ENCODE measurements around the gene PTPRD.
A peak's percentile ranks its signal among the peaks of the same experiment; 100 is the strongest.

PTPRD gene

DNA sequence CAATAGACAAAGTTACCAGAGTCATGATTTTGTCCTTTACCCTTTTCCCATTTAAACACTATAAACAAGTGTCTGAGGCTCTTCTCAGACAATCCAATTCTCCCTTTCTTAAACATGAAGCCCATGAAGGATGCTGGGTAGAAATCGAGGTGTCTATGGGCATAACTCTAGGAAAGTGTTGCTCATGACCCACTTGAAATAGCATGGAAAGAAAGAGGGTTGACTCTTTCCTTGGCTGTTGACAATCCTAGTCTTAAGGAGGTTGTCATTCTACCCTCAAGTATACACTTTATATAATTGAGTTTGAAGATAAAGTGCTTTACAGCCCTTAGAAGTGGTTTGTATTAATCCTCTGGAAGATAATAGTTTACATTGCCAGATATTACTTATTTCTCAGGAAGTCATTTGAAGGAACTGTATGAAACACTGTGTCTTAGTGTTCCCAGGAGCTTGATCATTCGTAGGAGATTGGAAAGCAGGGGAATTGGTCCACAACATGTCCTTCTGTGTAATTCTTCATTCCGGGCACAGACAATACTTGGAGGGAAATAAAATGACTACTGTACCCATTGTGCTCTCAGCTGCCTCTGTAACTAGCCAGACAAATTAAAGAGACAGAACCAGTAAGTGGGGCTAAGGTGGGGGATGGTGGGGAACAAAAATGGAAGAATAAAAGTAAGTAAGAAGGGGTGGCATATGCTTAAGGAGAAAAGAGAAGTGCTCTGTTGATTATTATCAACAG, 1734.9 kb downstream of the PTPRD start:
- DNase-seq: no peak

DNA sequence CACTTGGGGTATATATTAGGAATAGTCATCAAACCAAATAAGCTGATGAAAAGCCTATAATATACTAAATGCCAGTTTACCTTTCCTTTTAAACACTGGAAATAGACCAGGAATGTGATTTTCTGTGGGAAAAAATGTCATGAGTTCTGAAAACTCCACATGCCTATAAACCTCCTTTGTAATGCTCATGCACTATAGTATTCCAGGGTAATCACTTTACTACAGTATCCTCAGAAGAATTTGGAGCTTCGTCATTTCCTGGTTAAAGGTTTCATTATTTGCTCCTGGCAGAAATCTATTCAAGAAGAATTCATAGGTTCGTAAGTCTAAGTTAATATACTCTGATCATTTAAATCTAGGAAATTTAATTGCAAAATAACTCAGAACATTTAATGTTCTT, 1736.5 kb downstream of the PTPRD start:
- DNase-seq: no peak

DNA sequence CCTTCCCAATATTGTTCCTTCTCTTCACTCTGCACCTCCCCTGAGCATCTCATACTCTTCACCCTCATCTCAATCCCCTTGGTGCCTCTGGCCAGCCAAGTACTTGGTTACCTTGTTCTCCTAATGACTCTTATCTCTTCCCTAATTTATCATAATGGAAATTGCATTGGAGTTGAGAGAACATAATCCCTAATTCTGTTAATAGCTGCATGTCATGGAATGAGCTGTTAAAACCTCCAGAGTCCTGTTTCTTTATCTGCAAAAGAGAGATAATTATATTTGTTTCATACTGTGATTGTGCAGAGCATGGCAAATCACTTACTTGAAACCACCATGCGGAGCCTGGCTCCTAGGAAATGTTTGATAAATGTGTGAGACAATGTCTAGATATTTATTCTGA, 1738.3 kb downstream of the PTPRD start:
- DNase-seq: no peak

DNA sequence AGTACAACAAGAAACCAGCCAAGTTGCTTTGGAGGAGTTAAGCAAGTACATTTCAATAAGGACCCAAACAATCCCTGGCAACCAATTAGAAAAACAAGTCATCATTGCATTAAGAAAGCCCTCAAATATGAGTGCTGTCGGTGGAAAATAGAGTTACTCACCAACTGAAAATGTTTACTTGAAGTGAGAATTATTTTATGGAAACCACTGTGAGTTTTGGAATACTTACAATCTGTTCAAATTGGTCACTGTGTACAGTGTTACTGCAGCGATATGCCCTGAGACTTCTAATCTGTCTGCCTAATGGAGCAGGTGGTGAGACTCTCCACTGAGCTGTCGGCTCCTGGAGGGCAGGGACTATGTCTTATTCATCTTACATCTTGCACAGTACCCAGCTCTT, 1740.0 kb downstream of the PTPRD start:
- no peak for DNase-seq

- no peak for DNase-seq
Observed at GRCh38 chr9:8871796-8872445, 1740.9 kb downstream of the PTPRD start.

GRCh38 chr9:8871396-8871795, 1741.4 kb downstream of the PTPRD start:
- DNase-seq: no peak

DNA sequence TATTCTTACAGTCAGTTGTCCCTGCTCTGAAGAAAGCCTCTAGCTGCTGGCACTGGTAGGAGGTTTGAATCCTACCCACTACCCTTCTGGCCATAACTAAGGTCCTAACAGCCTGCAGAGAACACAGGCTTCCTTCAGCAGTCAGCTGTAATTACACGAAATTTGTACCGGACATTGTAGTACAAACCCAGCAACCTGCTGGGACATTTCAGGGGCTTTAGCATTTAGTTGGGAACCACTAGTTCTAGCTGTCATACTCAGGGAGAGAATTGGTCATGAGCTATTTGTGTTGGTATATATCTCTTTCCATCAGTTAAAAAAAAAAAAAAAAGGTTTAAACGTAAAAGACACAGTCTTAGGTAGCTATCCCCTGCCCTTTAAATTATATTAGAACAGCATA, 1743.0 kb downstream of the PTPRD start:
- no peak for DNase-seq

- no peak for DNase-seq
Observed at GRCh38 chr9:8868632-8869031, 1744.2 kb downstream of the PTPRD start.

GRCh38 chr9:8867148-8867547, 1745.7 kb downstream of the PTPRD start:
- no peak for DNase-seq

GRCh38 chr9:8864545-8864896, 1748.3 kb downstream of the PTPRD start:
- DNase-seq: no peak

DNA sequence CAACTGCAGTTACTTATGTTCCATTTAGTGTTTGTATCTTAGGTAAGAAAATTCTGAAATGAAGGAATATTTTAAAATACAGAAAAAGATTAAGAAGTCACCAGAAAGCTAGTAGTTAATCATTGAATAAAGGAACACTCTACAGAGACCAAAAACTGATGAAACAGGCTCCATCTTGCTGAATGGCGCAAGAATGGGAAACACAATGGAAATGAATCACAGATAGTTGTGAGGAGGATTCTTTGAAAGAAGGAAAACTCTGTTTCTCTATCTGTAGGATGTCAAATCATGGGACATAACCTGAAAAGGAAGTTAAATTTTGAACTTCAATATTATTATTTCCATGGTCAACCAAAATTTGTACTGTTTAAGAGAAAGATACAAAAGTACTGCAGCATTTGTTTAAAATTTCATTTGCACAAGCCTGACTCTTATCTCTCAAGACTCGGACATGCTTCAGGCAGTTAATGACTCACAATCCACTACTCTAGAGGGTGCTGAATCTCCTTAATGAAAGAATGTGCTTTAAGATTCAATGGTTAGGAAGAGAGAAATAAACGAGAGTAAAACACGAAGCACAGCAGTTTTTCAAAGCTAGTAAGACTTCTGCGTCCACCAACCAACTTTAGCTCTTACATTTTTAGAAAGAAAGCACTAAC, 1748.8 kb downstream of the PTPRD start:
- no peak for DNase-seq

DNA sequence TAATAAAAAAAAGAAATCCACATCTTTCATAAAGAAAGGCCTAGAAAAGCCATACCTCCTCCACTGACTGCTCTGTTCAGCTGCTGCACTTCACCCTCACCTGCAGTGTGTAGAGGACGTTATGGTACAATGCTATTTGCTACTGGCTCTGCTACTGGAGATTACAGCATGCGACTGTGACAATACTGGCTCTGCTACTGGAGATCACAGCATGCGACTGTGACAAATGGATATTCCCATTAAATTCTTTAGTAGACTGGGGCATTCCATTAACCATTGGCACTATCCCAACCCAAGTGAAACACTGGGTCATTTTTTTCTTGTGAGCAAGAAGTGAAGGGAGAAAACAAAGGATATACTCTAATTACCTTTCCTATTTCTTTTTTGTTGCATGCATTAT, 1749.7 kb downstream of the PTPRD start:
- no peak for DNase-seq

DNA sequence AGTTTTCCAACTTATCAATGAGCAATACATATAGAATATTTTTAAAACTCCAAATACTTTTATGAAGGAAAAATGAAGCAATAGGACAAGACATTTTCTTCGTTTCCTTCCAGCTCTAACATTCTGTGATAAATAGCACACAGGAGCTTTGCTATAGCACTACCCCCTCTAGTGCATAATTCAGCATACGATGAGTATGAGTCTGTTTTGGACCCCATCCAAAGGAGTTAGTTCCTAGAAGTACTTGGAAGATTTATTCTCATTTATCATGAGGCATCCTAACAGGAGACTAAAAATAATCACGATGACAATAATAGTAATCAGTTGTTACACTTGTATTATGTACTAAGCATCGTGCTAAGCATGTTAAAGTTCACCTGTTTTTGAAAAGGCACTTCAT, 1751.9 kb downstream of the PTPRD start:
- DNase-seq: no peak

DNA sequence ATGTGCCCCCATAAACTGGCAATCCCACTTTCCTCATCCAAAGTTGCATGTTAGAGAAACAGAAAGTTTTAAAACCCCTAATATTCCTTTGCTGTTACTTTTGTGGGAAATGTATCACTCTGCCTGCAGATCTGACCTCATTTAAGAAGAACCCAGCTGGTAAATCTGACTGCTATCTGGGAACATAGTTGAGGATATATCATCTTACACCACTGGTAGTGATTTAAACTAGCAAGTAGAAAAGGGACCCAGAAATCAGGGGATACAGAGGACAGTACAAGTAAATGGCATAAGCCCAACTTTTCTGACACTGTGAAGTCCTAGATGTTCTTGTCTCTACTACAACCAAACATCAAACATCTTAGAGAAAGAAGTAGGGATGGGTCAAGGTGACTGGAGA, 1752.7 kb downstream of the PTPRD start:
- DNase-seq: no peak

GRCh38 chr9:8859416-8859815, 1753.4 kb downstream of the PTPRD start:
- DNase-seq: no peak

DNA sequence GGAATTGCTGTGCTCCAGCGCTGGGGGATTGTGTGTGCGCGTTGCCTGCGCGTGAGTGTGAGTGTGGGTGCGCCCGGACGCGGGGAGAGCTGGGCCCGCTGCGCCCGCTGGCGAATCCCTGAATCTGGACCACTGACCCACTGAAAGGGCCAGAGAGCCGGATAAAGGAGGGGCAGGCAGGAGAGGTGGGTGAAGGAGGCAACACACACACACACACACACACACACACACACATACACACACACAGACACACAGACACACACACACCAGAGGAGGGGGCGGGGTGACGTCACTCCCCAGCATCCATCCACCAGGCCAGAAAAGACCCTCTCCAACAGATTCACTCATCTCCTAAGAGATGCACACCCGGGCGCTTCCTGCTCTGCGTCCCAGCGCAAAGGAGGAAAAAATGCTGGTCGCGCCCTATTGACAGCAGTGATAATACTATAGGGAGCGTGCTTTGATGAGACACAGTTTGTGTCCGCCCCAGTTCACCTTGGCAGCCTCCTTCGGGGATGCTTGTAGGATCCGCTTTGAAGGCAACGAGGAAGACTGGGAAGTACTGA, 1754.1 kb downstream of the PTPRD start:
- no peak for DNase-seq

GRCh38 chr9:8857926-8858595, 1754.7 kb downstream of the PTPRD start:
- peak; percentile 21 to 33 for DNase-seq

DNA sequence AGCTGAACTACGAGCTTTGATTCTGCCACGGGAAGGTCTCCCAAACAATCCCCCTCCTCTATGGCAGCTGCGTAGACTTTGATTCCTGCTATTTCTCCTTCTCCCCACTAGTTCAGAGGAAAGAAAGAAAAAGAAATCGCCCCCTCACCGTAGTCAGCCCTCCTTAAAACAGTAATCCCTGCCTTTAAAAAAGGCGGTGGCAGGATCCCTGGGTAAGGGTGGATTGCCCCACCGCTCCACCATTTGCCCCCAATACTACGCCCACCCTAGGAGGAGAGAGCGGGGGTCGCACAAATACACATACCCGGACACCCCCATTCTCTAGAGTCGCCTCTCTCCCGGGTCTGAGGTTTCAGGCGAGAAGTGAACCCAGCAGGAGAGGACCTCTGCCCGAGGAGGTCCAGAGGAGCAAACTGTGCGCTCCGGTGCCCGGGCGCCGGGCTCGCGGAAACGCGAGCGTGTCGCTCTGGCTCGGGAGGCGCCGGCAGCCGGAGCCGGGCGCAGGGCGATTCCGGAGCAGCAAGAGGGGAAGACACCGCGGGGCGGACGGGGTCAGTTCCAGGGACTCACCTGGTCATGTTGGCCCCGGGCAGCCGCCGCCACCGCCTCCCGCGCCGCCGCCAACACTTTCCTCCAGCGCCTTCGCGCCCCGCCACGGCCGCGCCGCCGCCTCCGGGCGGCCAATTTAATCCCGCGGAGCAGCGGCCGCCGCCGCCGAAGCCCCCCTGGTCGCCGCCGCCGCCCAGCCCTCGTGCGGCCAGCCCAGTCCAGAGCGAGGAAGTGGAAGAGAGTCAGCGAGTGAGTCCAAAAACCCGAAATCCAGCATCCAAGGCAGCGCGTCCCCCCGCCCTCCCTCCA, 1755.5 kb downstream of the PTPRD start:
- peak in 1 of 2 experiments; percentile 20 for DNase-seq

GRCh38 chr9:8856396-8857067, 1756.3 kb downstream of the PTPRD start:
- DNase-seq: no peak

DNA sequence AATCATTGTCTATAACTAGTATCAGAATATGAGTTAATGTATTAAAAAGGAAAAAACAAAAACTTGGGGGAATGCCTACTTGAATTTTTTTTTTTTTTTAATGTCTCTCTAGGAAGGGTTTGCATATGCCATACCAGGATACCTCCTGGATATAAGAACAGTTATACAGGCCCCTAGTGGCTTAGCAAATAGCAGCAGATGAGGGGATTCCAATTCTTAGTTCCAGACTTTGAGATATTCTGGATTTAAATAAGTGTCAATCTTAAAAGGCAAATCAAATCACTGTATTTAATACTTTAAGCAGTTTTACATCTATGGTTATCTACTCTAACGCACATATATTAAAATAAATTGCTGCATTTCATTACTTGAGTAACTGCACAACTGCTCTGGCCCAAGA, 1757.8 kb downstream of the PTPRD start:
- DNase-seq: no peak

- DNase-seq: no peak
Observed at GRCh38 chr9:8852301-8852864, 1760.4 kb downstream of the PTPRD start.
